ENCODE results near the gene IL11. TPM values are rescaled to one million over a fixed set of nuclear protein-coding genes. Genes with fewer than 3 reads are reported as not detected.

The IL11 gene
- total RNA-seq, 2 experiments from 2014 or later = 0.09 to 0.18 TPM

DNA sequence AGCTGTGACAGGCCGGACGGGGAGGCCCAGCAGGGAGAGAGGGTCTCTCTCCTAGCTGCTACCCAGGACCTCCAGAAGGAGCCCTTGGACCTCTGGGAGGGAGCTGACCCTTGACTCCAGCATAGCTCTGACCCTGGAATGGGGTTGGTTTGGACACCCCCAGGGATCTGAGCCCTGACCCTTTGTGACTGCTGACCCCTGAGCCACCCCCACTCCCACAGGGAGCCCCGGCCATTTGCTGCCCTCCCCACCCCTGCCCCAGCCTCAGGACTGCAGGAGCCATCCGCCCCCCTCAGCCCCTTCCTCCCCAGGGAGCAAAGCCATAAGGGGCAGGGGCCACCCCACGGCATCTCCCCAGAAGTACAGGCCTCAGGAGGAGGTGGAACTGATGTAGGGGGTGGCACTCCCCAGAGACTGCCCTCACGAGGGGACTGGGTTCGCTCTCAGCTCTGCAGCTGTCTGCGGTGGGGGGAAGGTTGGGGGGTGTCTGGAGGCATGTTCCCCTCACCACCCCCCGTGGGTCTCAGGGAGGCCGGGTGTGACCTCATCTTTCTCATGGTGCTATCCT, 22.7 kb downstream of the IL11 start:
- Mint-ChIP-seq H3K4me3 (no peak overlapping the region), H3K4me1 (peaks cover under 1% of the 10 kb centered on the region), H3K9me3 (ENCODE audit: low read depth) (no peaks in the 10 kb centered on the region), H3K27me3 (peaks cover 15% of the 10 kb centered on the region), H3K27ac (no peak overlapping the region), H3K36me3 (ENCODE audit: low read depth) (peaks cover 11% of the 10 kb centered on the region)
- ATAC-seq = no peak
- DNase-seq = no peak
- POLR2A ChIA-PET = no interaction called here
- CTCF ChIA-PET = interaction anchor here (0.7 kb wide), 1 partner anchor 37 kb away, joined by 4 read pairs; no protein-coding TSS in a partner anchor
- intact Hi-C loops (cut with DNase I, micrococcal nuclease) = no loop called here

DNA sequence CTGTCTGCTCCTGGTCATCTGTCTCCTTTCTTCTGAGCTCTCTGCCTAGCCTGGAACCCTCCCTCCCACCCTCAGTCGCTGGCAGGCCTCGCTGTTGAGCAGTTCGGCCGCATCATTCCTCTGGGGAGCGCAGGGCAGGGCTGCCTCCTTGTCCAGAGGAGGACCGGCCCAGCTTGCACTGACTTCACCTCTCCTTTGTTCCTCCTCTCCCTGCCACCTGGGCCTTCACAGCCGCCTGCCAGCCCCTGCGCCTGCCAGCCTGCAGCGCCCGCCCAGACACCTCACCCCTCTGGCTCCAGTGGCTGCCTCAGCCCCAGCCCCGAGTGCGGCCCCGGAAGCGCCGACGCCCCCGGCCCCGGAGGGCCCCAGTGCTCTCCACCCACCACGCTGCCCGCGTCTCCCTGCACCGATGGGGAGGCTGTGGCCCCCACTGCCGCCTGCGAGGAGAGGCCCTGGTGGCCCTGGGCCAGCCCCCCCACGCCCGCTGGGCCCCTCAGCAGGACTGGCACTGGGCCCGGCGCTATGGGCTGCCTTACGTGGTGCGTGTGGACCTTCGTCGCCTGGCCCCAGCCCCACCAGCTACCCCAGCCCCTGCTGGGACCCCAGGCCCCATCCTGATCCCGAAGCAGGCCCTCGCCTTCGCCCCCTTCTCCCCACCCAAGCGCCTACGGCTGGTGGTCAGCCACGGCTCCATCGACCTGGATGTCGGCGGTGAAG, 23.4 kb downstream of the IL11 start:
- no peaks in the 10 kb centered on the region for H3K9me3 Mint-ChIP-seq (ENCODE audit: low read depth)
- no peak for ATAC-seq
- ChIA-PET POLR2A (no interaction called here), CTCF (no interaction called here)
- no peak overlapping the region for H3K27ac Mint-ChIP-seq
- H3K27me3 Mint-ChIP-seq = peaks cover 11% of the 10 kb centered on the region
- H3K4me3 Mint-ChIP-seq = no peak overlapping the region
- no peaks in the 10 kb centered on the region for H3K4me1 Mint-ChIP-seq
- H3K36me3 Mint-ChIP-seq (ENCODE audit: low read depth) = peaks cover 14% of the 10 kb centered on the region
- intact Hi-C loops (cut with DNase I, micrococcal nuclease) = no loop called here
- DNase-seq = no peak

DNA sequence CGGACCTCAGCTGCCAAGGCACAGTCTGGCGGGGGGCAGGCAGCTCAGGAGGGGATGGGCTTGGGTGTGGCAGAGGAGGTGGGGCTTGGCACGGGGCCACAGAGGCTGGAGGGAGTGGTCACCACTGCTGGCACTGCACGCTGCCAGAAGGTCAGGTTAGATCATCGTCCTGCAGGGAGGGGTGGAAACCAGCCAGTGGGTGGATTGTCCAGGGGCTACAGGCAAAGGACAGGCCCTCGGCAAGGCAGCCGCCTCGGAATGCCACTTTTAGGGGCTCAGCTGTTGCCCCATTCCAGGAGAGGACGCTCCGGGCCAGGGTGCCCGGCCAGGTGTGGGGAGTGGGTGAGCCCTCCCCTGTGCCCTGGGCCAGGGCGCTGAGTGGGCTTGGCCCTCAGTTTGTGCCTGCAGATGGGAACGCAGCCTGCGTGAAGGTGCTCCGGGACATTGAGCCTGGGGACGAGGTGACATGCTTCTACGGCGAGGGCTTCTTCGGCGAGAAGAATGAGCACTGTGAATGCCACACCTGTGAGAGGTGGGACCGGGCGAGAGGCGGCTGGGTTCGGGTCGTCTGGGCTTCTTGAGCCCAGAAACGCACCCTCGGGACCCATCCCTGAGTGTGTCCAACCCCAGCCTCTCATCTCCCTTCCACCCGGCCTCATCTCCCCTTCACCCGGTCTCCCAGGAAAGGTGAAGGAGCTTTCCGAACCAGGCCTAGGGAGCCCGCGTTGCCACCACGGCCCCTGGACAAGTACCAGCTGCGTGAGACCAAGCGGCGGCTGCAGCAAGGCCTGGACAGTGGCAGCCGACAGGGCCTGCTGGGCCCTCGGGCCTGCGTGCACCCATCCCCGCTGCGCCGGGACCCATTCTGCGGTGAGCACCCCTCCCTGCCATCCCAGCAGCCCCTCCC, 24.2 kb downstream of the IL11 start:
- Mint-ChIP-seq H3K36me3 (ENCODE audit: low read depth) (peaks cover 20% of the 10 kb centered on the region), H3K27me3 (peaks cover 2% of the 10 kb centered on the region), H3K9me3 (ENCODE audit: low read depth) (no peaks in the 10 kb centered on the region), H3K4me3 (no peak overlapping the region), H3K4me1 (peaks cover 4% of the 10 kb centered on the region), H3K27ac (no peak overlapping the region)
- intact Hi-C loops (cut with DNase I, micrococcal nuclease) = no loop called here
- ChIA-PET CTCF (no interaction called here), POLR2A (no interaction called here)
- ATAC-seq (no peak), DNase-seq (no peak)

DNA sequence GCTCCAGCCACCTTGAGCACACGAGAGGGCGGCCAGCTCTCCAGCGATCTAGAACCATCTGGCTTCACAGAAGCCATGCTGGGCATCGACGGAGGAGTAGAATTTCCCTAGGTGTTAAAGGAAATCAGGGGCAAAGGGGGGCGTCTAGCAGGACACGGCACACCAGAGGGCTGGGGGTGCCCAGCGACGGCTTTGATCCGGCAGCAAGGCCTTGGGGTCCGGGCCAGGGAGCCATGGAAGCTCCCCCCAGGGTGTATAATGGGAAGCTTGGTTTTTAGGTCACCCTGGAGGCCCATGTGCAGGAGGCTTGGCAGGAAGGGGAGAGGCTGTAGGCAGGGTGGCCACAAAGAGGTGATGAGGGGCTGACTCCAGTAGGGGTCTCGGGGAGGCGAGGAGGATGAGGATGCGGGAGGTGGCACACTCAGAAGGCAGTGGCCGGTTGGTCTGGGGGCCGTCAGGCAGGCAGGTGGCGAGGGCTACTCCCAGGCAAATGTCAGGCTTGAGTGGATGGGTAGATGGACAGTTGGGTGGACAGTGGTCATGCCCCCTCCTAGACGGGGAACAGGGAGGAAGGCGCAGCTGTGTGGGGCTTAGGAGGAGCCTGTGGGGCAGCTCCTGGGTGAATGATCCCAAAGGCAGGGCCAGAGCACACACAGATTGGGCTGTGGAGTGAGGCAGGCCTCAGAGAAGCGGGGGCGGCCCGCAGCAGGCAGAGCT, 25.0 kb downstream of the IL11 start:
- ATAC-seq (no peak), DNase-seq (no peak)
- Mint-ChIP-seq H3K27me3 (no peaks in the 10 kb centered on the region), H3K9me3 (ENCODE audit: low read depth) (no peaks in the 10 kb centered on the region), H3K27ac (no peak overlapping the region), H3K36me3 (ENCODE audit: low read depth) (peaks cover 20% of the 10 kb centered on the region), H3K4me3 (no peak overlapping the region), H3K4me1 (peaks cover 10% of the 10 kb centered on the region)
- ChIA-PET CTCF (no interaction called here), POLR2A (no interaction called here)
- intact Hi-C loops (cut with DNase I, micrococcal nuclease) = no loop called here

DNA sequence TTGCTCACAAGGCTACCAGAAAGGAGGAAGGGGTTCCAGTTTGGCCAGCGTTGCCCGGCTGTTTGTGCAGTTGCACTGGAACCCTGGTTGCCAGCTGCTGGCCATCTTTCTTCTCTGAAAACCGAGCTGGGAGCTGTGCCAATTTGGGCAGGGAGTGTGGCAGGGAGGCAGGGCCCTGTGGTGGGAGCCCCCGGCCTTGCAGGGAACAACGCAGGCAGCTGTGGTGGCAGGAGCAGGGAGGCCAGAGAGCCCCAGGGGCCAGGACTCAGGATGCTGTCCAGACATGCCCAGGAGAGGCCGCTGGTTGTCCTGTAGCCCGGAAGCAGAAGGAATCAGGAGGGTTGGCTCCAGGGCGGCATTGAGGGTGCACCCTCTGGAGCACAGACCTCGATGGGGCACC, 25.8 kb downstream of the IL11 start:
- Mint-ChIP-seq H3K27me3 (no peaks in the 10 kb centered on the region), H3K9me3 (ENCODE audit: low read depth) (no peaks in the 10 kb centered on the region), H3K27ac (no peak overlapping the region), H3K36me3 (ENCODE audit: low read depth) (peaks cover 20% of the 10 kb centered on the region), H3K4me1 (peaks cover 10% of the 10 kb centered on the region), H3K4me3 (no peak overlapping the region)
- no peak for DNase-seq
- ATAC-seq = no peak
- CTCF ChIA-PET = interaction anchor here (0.6 kb wide), 1 partner anchor 9 kb away, joined by 6 read pairs; no protein-coding TSS in a partner anchor
- intact Hi-C loops (cut with DNase I, micrococcal nuclease) = no loop called here
- POLR2A ChIA-PET = no interaction called here

DNA sequence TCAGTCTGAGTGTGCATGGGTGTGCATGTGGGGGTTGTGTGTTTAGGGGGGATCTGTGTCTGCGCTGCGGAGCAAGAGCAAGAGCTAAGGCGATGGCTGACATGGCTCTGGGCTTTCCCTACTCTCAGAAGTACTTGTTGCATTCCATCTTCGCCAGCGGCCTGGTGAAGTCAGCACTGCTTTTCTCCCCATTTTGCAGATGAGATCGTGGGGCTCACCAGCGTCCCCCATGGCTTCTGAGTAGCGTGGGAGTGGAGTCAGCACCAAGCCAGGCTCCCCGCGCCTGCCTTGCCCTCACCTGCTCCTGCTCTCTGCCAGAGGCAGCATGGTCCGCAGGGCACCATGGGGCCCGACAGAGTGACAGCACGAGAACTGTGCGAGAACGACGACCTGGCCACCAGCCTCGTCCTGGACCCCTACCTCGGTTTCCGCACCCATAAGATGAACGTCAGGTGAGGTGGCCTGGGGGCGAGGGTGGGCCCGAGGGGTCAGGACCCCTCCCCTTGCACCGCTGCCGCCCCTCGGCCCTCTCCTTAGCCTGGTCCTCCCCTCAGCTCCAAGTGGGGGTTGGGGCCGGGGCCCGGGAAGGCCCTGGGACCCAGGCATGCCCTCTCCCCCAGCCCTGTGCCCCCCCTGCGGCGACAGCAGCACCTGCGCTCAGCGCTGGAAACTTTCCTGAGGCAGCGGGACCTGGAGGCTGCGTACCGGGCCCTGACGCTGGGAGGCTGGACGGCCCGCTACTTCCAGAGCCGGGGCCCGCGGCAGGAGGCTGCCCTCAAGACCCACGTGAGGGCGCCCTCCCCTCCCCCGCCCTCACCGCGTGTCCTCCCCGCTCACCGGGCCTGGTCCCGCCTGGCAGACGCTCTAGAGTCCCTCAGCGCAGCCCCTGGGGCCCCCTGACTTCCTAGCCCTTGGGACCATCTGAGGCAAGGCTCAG, 28.4 kb downstream of the IL11 start:
- Mint-ChIP-seq H3K27me3 (no peaks in the 10 kb centered on the region), H3K4me3 (peak overlapping the region; percentile 86), H3K36me3 (ENCODE audit: low read depth) (peaks cover 20% of the 10 kb centered on the region), H3K9me3 (ENCODE audit: low read depth) (no peaks in the 10 kb centered on the region), H3K27ac (peak overlapping the region; percentile 60), H3K4me1 (peaks cover 18% of the 10 kb centered on the region)
- ChIA-PET CTCF (interaction anchor here (0.5 kb wide), 1 partner anchor 50 kb away, joined by 3 read pairs; no protein-coding TSS in a partner anchor), POLR2A (no interaction called here)
- ATAC-seq (no peak), DNase-seq (no peak)
- intact Hi-C loops (cut with DNase I, micrococcal nuclease) = no loop called here

DNA sequence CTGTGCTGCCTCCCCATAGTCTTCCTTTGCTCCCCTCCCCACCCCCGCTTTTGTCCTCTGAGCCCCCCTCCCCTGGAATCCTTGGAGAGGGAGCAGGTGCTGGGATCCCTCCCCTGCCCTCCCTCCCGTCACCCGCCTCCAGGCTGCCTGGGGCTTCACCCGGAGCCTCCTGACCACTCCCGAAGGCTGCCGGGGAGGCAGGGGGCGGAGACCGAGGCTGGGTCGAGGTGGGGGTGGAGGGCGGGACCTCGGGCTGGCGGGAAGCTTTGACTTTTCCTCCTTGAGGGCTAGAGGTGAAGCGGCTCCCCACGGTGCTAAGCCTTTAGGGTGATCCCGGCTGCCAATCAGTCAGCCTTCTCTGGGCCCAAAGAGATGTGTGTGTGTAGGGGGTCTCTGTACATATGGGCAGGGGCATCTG, 29.1 kb downstream of the IL11 start:
- POLR2A ChIA-PET = no interaction called here
- CTCF ChIA-PET = interaction anchor here (0.6 to 1.0 kb wide), 2 partner anchors 28 to 1204 kb away, joined by 3 read pairs; no protein-coding TSS in a partner anchor
- Mint-ChIP-seq H3K9me3 (ENCODE audit: low read depth) (no peaks in the 10 kb centered on the region), H3K36me3 (ENCODE audit: low read depth) (peaks cover 20% of the 10 kb centered on the region), H3K27ac (peak overlapping the region; percentile 60), H3K4me3 (peak overlapping the region; percentile 86), H3K27me3 (peaks cover 2% of the 10 kb centered on the region), H3K4me1 (peaks cover 18% of the 10 kb centered on the region)
- DNase-seq (peak; percentile 90), ATAC-seq (no peak)
- intact Hi-C loops (cut with DNase I, micrococcal nuclease) = no loop called here

DNA sequence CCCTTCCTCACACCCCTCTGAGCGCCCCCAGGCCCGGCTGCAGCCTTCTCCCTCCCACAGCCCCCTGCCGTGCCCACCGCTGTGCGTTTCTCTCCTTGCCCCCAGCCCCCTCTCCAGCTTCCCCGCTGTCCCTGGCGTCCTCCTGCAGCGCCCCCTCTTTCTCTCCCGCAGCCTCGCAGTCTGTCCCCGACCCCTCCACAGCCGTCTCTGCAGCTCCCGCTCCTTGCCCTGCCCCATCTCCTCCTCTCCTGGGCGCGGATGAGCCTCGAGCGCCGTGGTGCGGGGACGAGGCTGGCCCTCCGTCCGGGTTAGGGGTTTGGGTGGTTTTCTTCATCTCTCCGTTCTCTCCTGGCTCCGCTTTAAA, 29.5 kb downstream of the IL11 start:
- peak overlapping the region; percentile 55 for H3K27ac Mint-ChIP-seq
- peaks cover 18% of the 10 kb centered on the region for H3K4me1 Mint-ChIP-seq
- H3K36me3 Mint-ChIP-seq (ENCODE audit: low read depth) = peaks cover 20% of the 10 kb centered on the region
- CTCF ChIA-PET = interaction anchor here (0.6 to 1.0 kb wide), 2 partner anchors 29 to 1204 kb away, joined by 3 read pairs; no protein-coding TSS in a partner anchor
- DNase-seq (peak; percentile 64), ATAC-seq (no peak)
- peaks cover 2% of the 10 kb centered on the region for H3K27me3 Mint-ChIP-seq
- no peaks in the 10 kb centered on the region for H3K9me3 Mint-ChIP-seq (ENCODE audit: low read depth)
- intact Hi-C loops (cut with DNase I, micrococcal nuclease) = no loop called here
- POLR2A ChIA-PET = no interaction called here
- peak overlapping the region; percentile 86 for H3K4me3 Mint-ChIP-seq

DNA sequence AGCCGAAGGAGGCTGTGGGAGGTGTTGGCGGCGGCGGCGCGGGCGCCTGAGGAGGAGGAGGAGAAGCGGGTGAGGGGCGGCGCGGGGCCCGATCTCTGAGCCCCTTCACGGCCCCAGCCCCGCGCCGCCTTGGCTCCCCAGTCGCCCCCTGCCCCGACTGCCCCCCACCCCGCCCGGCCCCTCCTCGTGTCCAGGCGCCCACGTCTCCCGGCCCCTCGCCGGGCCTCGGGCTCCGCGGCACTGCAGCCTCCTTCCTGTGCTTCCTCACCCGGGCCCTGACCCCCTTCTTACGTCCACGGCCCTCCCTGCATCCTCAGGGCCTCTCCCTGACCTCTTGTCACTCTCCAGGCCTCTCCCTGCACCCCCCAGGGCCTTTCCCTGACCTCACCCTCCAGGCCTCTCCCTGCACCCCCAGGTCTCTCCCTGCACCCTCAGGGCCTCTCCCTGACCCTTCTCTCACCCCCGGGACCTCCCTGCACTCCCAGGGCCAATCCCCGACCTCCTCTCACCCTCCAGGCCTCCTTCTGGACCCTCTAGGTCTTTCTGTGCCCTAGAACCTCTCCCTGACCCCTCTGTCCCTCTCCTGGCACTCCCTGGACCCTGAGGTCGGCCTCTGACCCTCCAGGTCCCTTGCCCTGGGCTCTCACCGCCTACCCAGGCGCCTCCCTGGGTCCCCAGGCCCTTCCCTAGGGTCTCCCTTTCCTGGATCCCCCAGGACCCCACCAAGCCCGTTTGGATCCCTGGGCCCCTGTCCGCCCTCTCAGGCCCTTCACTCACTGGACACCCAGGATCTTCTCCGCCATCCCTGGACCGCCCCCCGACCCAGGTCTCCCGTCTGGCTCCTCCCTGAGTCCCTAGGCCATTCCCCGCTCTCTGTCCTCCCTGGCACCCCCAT, 30.1 kb downstream of the IL11 start:
- DNase-seq (peak; percentile 46), ATAC-seq (no peak)
- intact Hi-C loops (cut with DNase I, micrococcal nuclease) = loop anchor here (1.0 to 5.0 kb wide), 24 partner anchors 14 to 1150 kb away; partner anchors contain the start of genes HSPBP1 (in 2 of the 2), ISOC2 (in 2 of the 2), PPP6R1 (in 2 of the 2) and RPL28 (in 2 of the 2)
- CTCF ChIA-PET = interaction anchor here (0.6 to 1.8 kb wide), 9 partner anchors 29 to 1203 kb away, joined by 3 to 10 read pairs (median 3); partner anchors contain the start of genes PPP1R12C, TMEM238 and ZNF865
- Mint-ChIP-seq H3K9me3 (ENCODE audit: low read depth) (no peaks in the 10 kb centered on the region), H3K4me3 (peak overlapping the region; percentile 86), H3K27ac (peak overlapping the region; percentile 97), H3K36me3 (ENCODE audit: low read depth) (peaks cover 20% of the 10 kb centered on the region), H3K4me1 (peaks cover 18% of the 10 kb centered on the region), H3K27me3 (peaks cover 2% of the 10 kb centered on the region)
- POLR2A ChIA-PET = interaction anchor here (0.5 to 1.5 kb wide), 12 partner anchors 10 to 302 kb away, joined by 3 to 17 read pairs (median 4); partner anchors contain the start of genes NAT14, PPP6R1, TMEM238 and UBE2S

All from activated CD4-positive, alpha-beta T cell treated with anti-CD3 and anti-CD28 coated beads for 36 hours (primary cell).